COLO668 (cell line): ENCODE measurements around the gene PRDM16.

Experiments used
- DNase-seq: peaks from one replicate; lab custom pipeline; 2025; ENCODE audit not compliant: unreplicated experiment; lab: John Stamatoyannopoulos, UW

Gene PRDM16

DNA sequence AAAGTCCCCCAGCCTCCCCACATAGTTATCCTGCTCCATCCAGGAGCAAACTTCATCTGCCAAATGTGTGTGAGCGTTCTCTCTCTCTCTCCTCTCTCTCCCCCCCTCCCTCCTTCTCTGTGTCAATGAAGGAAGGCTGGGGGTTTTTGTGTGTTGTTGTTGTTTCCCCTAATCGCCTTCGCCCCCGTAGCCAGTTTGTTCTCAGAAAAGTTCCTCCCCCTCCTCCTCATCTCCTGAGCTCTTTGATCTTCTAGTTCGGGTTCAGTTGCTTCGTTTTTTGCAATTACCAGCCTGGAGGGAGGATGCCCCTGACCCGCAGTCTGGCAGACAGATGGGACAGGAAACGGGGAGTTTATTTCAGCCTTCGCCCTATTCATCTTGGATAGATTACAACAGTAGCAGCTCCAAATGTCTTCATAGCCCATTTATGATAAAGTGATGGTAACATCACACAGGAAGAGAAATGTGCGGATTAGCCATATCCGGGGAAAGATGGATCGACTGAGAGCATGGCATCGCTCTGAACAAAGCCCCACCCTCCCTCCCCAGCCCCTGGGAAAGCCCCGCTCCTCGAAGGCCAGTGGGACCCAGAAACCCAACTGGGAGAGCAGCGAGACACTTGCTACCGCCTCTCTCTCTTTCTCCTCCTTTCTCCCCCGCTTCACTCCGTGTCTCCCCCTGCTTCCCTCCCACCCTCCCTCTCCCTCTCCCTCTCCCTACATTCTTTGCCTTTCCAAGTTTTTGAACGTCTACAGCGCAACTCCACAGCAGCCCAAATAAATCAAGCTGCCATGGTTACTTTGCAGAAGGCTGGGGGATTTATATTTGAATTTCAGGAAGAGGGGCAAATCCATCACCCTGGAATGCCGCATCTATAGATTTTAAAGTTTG lies 245.7 kb downstream of the PRDM16 start:
- no peak for DNase-seq

DNA sequence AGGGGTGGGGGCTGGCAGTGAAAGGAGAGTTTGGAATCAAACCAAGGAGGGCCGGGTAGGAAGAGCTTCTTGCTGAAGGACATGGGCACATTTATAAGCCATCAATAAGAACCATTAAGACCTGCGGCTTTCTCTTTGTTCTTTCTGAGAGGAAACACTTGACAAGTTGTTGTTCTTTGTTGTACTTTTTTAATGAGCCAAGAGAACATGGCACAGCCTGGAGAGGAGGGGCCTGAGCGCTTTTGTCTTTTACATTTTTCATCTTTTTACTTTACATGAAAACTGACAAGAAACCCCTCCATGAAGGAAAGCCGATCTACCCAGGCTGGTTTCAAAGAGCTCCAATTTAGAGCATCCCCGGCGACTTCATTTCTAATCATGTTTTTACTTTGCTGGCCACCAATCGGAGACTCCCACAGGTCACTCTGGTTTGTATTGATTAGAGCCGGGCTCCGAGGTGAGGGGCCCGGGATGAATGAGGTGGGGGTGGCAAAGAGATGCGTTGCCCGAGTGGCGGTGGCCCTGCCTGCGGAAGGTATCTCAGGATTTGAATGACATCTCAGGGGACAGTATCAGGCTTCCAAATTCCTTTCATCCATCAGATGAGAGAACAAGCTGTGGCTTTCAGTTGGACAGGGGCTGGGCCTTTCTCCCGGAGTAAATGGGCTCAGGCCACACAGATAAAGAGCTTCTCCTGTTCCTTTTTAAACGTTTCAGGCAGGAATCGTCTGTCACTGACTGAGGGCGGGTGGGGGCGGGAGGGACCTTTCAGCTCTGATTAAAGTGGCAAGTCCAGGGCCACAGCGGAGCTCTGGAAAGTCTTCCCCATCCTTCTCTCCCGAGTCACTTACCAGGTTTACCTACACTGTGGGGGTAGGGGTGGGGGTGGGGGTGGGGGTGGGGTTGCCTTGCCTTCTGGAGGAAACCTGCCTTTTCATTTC lies 246.7 kb downstream of the PRDM16 start:
- DNase-seq: no peak

DNA sequence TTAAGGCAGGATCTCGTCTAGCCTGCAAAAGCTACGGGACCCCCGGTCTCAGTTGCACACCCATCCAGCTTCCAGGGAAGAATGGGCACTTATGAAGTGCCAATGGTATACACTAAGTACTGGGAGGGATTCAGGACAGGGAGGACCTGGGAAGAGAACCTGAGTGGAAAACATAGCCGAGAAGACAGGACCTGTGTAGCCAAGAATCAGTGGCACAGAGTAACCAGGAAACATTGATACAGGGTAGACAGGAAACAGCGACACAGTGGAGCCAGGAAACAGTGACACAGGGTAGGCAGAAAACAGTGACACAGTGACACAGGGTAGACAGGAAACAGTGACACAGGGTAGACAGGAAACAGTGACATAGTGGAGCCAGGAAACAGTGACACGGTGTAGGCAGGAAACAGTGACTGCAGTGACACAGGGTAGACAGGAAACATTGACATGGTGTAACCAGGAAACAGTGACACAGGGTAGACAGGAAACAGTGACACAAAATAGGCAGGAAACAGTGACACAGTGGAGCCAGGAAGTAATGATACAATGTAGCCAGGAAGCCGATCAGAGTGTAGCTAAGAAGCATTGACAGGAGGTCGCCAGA lies 247.4 kb downstream of the PRDM16 start:
- DNase-seq: no peak

DNA sequence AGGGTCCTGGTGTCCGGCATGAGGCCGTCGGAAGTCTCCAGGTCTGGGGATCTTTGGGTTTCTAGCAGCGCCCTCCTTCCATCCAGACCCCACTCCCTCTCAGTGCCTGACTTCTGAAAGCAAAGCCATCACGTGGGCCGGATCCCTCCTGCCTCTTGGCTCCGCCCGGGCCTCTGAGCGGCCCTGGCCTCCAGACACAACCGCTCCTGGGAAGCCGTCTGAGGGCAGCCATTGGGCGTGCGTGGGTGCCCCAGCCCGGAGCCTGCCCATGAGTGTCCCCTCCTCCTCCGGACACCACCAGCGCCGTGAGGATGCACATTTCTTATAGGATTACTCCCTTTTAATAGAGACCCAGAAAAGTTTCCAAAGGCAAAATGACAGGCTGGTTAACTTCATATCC lies 248.5 kb downstream of the PRDM16 start:
- DNase-seq: no peak

DNA sequence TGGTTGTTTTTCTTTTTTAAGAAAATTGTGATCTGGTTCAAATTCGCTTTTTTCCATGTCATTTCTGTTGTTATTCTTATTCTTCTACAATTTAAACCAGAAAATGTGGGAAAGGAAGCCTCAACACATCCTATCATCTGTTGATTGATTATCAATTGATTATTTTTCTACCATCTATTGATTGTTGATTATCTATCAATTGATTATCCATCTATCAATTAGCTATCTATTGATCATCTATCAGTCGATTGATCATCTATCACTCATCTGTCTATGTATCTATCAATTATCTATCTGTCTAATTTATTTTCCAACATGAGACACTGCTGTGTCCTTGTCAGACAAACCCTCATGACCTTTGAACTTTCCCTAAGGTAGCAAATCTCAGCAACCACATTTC lies 249.3 kb downstream of the PRDM16 start:
- no peak for DNase-seq

DNA sequence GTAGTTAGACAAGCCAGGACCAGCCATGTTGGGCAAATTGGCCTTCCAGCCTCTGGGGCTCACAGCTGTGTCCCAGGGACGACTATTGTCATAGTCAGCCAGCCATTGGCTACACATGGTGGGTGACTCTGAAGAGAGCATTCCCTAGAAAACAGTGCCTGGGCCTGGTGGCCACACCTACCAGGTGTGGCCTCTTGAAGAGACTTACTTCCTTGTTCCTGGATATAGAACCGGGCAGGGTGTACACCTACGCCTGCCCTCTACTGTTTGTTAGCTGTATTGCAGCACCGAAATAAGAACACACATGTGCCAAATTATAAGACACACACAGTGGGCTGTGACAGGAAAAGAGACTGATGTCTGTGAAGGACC lies 250.9 kb downstream of the PRDM16 start:
- peak; percentile 62 for DNase-seq

DNA sequence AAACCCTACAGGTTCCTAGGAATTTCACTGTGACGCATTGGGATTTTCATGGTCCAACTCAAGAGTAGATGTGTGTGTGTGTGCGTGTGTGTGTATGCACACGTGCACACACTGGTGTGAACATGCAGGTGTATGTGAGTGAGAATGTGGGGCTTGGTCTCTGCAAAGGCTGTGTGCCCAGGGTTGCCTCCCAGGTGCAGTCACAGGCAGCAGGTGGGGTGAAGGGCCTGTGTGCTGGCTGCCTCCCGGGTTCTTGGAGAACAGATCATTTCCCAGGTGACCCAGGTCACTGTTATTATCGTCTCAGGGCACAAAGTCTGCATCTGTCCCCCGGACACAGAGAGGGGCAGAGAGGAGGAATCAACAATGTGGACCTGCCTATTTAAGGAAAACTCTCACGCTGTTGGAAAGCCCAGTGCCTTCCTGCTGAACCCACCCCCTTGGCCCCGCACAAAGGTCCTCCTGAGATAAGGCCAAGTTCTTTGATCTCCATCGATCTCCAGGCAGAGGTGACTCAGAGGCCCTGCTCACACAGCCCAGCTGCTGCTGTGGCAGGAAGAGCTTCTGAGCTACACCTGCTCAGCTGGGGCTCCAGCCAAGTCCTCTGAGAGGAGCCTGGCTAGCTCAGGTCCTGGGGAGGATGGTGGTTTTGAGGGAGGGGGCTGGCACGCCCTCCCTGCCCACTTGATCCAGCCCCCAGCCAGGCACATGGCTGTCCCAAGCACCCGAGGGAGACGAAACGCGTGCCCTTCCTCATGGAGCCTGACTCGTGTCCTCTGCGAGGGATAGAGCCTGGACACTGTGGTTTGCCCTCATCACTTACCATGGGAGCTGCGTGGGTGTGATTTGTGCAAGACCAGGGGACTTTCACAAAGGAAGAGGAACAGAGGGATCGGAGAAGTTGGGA lies 251.5 kb downstream of the PRDM16 start:
- DNase-seq: peak; percentile 17

DNA sequence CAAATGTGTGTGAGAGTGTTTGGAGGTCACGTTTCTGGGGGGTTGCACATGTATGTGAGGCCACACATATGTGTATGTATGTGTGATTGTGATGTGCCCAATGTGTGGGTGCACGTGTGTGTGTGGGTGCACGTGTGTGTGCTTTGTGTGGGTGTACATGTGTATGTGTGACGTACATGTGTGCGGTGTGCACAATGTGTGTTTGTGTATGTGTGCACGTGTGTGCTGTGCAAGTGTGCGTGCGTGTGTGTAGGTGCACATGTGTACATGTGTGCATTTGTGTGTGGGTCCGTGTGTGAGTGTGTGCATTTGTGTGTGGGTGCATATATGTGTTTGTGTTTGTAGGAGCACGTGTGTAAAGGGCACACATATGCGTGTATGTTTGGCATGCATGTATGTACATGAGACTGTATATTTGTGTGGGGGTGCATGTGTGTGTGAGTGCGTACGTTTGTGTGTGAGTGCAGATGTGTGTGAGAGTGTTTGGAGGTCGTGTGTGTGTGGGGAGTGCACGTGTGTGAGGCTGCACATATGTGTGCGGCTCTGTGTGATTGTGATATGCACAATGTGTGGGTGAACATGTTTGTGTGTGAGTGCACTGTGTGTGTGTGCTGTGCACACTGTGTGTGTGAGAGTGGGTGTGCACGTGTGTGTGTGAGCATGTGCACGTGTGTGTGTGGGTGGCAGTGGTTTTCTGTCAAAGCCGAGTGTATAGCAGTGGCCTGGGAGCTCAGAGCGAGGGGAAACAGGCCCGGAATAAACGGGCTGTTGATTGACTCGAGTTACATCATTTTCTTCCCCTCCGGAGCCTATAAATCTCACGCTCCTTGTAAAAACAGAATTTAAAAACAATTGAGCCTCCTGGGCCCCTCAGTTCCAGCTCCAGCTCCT lies 252.8 kb downstream of the PRDM16 start:
- DNase-seq: no peak

DNA sequence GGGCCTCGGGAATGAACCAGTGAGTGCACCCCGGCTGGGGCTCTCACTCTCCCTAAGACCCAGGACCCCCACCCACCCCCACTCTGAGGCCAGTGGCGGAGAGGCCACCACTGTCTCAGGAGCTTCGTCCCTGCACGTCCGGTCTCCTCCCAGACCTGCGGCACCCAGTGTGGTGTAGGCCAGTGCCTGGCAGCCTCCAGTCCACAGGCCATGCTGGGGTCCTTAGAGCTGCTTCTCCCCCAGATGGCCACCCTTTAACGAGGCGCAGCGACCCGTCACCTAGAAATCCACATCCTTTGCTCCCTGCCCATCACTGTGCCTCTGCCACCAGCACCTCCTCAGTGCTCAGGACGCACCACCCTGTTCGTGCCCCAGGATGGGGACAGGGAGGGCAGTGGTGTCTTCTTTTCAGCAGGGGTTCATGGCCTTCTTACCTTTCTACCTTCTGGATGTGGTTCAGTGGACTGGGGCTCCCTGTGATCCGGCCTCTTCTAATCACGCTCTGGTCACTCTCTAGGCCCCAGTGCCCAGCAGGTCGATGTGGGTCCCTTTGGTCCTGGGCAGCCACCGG lies 253.5 kb downstream of the PRDM16 start:
- no peak for DNase-seq

DNA sequence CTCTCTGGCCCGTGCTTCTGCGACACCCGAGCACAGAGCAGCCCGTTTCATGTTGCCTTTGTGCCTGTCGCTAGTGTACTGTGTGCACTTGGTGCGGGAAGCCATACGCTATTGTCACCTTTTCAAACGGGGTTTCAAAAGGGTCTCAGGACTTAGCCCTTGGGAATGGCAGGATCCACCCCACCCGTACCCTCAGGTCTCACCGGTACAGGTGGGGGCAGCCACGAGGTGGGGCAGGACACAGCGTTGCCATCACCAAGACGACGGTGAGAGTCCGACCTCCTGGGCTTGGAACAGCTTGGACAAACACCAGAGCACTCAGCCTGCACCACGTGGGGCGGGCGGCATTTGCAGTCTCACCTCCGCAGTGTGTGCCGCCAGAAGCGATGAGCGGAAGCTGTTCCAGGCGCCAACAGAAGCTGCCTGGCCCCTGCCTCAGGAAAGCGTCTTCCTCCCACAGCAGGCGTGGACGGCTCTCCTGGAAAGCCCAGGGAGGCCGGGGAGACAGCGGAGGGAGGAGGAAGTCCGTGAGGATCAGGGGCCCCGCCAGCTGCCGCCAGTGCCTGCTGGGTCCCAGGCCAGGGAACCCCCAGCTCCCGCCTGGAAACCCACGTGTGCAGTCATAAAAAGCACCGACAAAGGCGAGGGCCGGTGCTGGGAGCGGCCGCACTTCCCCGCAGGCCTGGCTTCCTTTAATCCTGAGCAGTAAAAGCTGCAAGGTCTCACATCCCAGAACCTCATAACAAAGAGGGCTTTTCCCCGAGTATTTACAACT lies 254.2 kb downstream of the PRDM16 start:
- peak; percentile 33 for DNase-seq

DNA sequence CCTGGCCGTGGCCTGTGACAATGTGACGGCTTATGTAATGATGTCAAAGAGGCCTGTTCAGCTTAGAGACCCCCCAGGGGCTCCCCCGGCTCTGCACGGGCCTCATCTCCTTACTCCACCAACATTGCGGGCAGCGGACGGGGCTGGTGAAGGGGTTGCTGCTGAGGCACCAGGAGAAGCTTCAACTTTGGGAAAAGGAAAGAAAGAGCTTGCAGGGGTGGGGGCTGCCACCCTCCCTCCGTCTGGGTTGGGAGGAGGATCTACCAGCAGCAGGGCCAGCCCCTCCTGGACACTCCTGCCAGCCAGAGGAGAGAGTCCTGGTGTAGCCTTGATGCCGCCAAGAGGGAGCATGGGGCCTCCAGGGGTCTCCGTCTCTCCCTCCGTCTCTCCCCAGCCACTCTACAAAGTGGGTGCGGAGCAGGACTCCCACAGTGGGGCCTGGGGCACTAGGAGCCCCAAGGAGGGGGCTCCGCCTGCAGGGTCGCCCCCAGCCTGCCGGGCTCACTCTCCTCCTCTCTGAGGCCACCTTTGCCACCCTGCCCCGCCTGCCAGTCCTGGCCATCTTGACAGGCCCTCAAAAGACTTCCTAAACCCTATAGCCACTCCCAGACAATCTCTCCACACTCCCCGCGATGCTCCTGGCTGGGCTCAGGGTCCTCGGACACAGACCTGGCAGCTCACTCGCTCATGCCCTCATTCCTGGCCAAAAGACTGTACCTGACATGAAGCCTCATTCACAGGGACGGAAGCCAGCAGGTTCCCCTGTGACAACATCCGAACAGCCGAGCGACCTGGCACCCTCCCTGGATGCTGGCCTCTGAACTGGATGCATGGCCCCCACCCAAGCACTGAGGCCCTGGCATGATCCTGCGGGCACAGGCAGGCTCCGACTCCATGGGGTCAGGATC lies 255.0 kb downstream of the PRDM16 start:
- no peak for DNase-seq

DNA sequence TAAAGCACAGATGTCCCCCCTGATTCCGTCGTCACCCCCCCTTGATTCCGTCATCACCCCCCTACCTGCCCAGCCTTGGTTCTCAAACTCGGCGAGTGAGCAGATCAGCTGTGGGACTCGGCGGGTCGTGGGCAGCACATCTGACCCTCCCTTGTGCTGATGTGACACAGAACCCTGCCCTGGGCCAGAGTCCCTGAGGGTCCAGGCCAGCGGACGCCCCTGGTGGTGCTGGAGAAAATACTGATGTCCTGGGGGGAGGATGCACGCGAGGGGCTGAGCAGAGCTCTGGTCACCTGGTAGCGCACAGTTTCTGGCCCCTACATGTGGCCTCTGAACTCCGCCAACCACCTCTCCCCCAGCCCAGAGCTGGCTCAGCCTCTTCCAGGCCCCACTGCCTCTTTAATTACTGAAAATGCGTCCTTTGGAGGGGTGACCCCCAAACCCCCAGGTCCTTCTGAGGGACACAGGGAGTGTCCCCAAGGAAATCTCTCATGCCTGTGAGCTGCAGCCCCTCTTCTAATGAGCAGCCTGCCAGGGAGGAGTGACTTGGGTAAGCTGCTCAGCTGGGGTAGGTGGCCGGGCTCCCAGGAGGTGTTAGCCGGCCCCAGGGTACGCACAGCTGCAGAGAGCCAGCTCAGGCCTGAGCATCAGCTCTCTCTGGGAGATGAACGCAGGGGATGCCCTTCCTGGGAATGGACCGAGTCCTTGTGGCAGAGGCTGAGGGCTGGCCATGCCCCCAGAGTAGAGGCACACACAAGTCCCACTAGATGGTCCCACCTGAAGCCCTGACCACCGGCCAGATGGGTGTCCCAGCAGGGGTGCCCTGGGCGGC lies 255.9 kb downstream of the PRDM16 start:
- DNase-seq: no peak

DNA sequence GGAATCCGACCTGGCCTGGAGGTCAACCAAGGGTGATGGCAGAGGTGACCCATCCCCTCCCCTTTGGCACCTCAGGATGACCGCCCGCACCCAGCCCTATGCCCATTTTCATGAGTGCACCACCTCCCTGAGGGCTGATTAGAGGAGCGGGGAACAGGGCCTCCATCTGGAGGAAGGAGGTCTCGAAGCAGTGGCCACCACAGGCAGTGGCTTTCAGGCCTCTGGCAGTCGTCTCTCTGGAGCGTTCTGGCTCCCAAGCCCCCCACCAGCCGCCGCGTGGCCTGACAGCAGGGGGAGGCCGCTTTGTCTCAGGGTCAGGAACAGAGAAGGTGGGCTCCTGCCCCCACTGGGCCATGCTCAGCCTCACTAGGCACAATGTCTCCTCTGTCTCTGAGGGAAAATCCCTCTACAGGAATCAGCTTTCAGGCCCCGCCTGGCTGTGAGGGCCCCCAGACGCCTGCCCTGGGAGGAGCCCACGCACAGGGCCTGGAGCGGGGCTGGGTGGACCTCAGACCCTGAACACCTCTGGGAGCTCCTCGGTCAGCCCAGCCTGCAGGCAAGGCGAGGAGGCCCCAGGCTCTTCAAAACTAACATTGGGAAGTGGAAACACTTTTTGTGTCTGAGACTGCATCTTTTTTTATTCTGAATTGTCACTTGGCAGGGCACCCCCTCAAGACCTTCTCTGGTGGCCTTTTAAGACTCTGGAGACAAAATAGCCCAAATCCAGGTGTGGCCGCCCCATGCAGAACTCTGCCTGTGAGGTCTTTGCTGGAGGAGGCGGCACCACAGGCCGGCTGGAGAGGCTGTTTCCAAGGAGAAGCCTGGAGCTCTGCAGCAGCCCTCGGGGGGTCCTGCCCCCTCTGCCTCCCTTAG lies 257.7 kb downstream of the PRDM16 start:
- DNase-seq: no peak

DNA sequence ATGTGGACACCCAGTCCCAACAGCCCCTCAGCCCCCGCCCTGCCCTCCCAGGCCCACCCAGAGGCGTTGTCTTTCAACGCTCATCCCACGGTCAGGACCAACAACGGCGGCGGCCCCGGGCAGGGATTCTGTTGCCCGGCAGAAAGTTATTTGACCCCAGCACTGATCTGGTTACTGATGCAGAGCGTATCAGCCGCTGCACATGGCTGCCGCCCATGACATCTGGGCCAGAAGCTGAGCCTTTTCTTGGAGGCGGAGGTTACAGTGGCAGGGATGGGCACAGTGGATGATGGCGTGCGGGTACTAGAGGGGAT lies 258.3 kb downstream of the PRDM16 start:
- no peak for DNase-seq

DNA sequence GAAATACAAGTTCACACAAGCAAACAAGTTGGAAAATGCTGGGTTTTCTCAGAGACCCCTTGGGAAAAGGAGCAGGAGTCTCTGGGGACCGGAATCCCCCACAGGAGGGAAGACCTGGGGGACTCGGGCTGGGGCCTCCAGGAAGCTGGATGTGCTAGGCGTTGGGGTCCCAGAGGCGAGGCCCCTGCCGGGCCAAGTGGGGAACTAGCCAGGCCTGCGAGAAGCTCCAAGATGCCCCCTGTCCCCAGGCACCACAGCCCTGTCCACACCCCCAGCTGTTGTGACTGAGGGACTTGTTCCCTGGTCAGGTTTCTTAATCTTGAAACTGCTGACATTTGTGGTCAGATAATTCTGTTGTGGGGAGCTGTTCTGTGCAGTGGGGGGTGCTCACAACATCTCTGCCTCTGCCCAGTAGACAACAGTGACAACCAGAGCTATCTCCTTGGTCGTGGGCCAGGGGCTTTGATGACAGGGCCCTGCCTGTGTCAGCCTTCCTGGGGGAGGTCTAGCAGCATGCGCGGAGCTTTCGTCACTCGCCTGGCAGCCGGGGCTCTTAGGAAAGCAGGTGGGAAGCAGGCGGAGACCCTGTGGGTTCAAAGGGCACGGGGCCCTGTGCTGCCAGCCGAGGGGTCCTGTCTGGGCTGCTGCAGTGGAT lies 259.1 kb downstream of the PRDM16 start:
- DNase-seq: no peak
